ENCODE measurements around the gene OSCAR. TPM values are rescaled to one million over a fixed set of nuclear protein-coding genes. Genes with fewer than 3 reads are reported as not detected.

Gene OSCAR
- total and polyA plus RNA-seq, 10 of the 15 experiments (the other 5 are each of a cell fraction or from before 2014, with no cell fraction given): 0.08 to 0.27 (median 0.10) TPM; not detected in 7

- TF ChIP-seq E2F8 (IDR thresholded peaks at IDR 0.05; ENCODE audit: low read depth, partially characterized antibody): no peak
- no peak for TF ChIP-seq JUNB (IDR thresholded peaks at IDR 0.05)
These were observed 26.8 kb downstream of the OSCAR start (continued) for GRCh38 chr19:54073829-54074228.

- ATAC-seq (no peak), DNase-seq (ENCODE audit: low read depth, low spot score) (no peak), FAIRE-seq (no peak)
- intact Hi-C loops (cut with micrococcal nuclease; ENCODE audit: unreplicated experiment): no loop called here
- Histone ChIP-seq H3K27me3 (replicated peaks in 1 of 2; ENCODE audit: control insufficient read depth in 2 of 2, insufficient read depth in 2 of 2, low read length in 1 of 2) (no peaks in the 10 kb centered on the region), H3K27ac (ENCODE audit: control insufficient read depth, insufficient read depth) (no peak overlapping the region), H3K4me1 (ENCODE audit: control insufficient read depth, insufficient read depth, low read length) (no peaks in the 10 kb centered on the region), H3K9me3 (replicated peaks; ENCODE audit: control insufficient read depth, insufficient read depth, low read length) (no peaks in the 10 kb centered on the region; the same call in 2 of the 3 replicates), H2AFZ (ENCODE audit: control insufficient read depth, low read depth, low read length) (no peak overlapping the region), H3K9ac (ENCODE audit: control insufficient read depth, insufficient read depth, low read length) (no peak overlapping the region), H3K36me3 (ENCODE audit: control insufficient read depth in 2 of 2, insufficient read depth in 2 of 2, low read length in 1 of 2) (no peaks in the 10 kb centered on the region), H3K79me2 (ENCODE audit: control insufficient read depth, insufficient read depth, low read length) (no peaks in the 10 kb centered on the region), H4K20me1 (ENCODE audit: control insufficient read depth, insufficient read depth) (no peaks in the 10 kb centered on the region), H3K4me2 (ENCODE audit: control insufficient read depth, insufficient read depth) (no peak overlapping the region), H3K4me3 (no peak overlapping the region)
- ChIA-PET POLR2A (no interaction called here), SMC1A (ENCODE audit: uncharacterized antibody, unreplicated experiment) (no interaction called here), RAD21 (ENCODE audit: unreplicated experiment) (no interaction called here), CTCF (no interaction called here)
- in situ Hi-C loops (cut with MboI): no loop called here
- WGBS (ENCODE audit: insufficient coverage, insufficient replicate concordance, low lambda C conversion rate, missing lambda C conversion rate): 11% methylated on average over 5 of the region's 5 CpGs
- no TSS peak for BruUV-seq (replicated peaks)
- TF ChIP-seq YY1 (IDR thresholded peaks at IDR 0.05; ENCODE audit: low read depth, low read length) (no peak), ATF2 (IDR thresholded peaks at IDR 0.05; ENCODE audit: low read length) (no peak), STAT1 (conservative IDR thresholded peaks at IDR 0.05) (no peak), ZBTB4 (CRISPR knock-in tag; IDR thresholded peaks at IDR 0.05) (no peak), JUNB (IDR thresholded peaks at IDR 0.05) (no peak), PRDM15 (CRISPR knock-in tag; IDR thresholded peaks at IDR 0.05) (no peak), SMAD5 (IDR thresholded peaks at IDR 0.05; ENCODE audit: low read depth) (no peak), ESRRA (IDR thresholded peaks at IDR 0.05; ENCODE audit: low read length) (no peak), PKNOX1 (IDR thresholded peaks at IDR 0.05) (no peak)
These were observed 31.1 kb downstream of the OSCAR start for GRCh38 chr19:54069470-54069869.
